ENCODE data around the gene RAB9B.

RAB9B gene

GRCh38 chrX:103831803-103832544, at the start of gene RAB9B:
TSS of gene RAB9B (minus strand) at chrX:103832257. CDS start at chrX:103825784, 6,473 bp downstream.
- in situ Hi-C loops (cut with MboI; ENCODE audit: low sequenced_read_pairs), result no loop called here

GRCh38 chrX:103879339-103879738, 47.3 kb upstream of the RAB9B start:
- in situ Hi-C loops (cut with MboI; ENCODE audit: low sequenced_read_pairs), result no loop called here

- in situ Hi-C loops (cut with MboI; ENCODE audit: low sequenced_read_pairs), result no loop called here
Measured at GRCh38 chrX:103878466-103879122, 46.5 kb upstream of the RAB9B start.

GRCh38 chrX:103877571-103877970, 45.5 kb upstream of the RAB9B start:
- in situ Hi-C loops (cut with MboI; ENCODE audit: low sequenced_read_pairs), result no loop called here

GRCh38 chrX:103864886-103865534, 33.0 kb upstream of the RAB9B start:
- in situ Hi-C loops (cut with MboI; ENCODE audit: low sequenced_read_pairs), result no loop called here

GRCh38 chrX:103864149-103864548, 32.1 kb upstream of the RAB9B start:
- in situ Hi-C loops (cut with MboI; ENCODE audit: low sequenced_read_pairs), result no loop called here

- in situ Hi-C loops (cut with MboI; ENCODE audit: low sequenced_read_pairs), result no loop called here
Measured at GRCh38 chrX:103861200-103861599, 29.1 kb upstream of the RAB9B start.

GRCh38 chrX:103849558-103849957, 17.5 kb upstream of the RAB9B start:
- in situ Hi-C loops (cut with MboI; ENCODE audit: low sequenced_read_pairs), result no loop called here

- in situ Hi-C loops (cut with MboI; ENCODE audit: low sequenced_read_pairs), result no loop called here
Measured at GRCh38 chrX:103847174-103847870, 15.3 kb upstream of the RAB9B start.

GRCh38 chrX:103846386-103846785, 14.3 kb upstream of the RAB9B start:
- in situ Hi-C loops (cut with MboI; ENCODE audit: low sequenced_read_pairs), result no loop called here

- in situ Hi-C loops (cut with MboI; ENCODE audit: low sequenced_read_pairs), result no loop called here
Measured at GRCh38 chrX:103845165-103845653, 13.2 kb upstream of the RAB9B start.

- in situ Hi-C loops (cut with MboI; ENCODE audit: low sequenced_read_pairs), result no loop called here
Measured at GRCh38 chrX:103839404-103839803, 7.3 kb upstream of the RAB9B start.

GRCh38 chrX:103831342-103831802, 685 bp downstream of the RAB9B start:
- in situ Hi-C loops (cut with MboI; ENCODE audit: low sequenced_read_pairs), result no loop called here

GRCh38 chrX:103830848-103831247, 1.2 kb downstream of the RAB9B start:
- in situ Hi-C loops (cut with MboI; ENCODE audit: low sequenced_read_pairs), result no loop called here

GRCh38 chrX:103828529-103828928, 3.5 kb downstream of the RAB9B start:
- in situ Hi-C loops (cut with MboI; ENCODE audit: low sequenced_read_pairs), result no loop called here

- in situ Hi-C loops (cut with MboI; ENCODE audit: low sequenced_read_pairs), result no loop called here
Measured at GRCh38 chrX:103825881-103826280, 6.2 kb downstream of the RAB9B start.

GRCh38 chrX:103823591-103823990, 8.5 kb downstream of the RAB9B start:
- in situ Hi-C loops (cut with MboI; ENCODE audit: low sequenced_read_pairs), result loop anchor here (25.0 kb wide), 1 partner anchor 286 kb away; no protein-coding TSS in a partner anchor

GRCh38 chrX:103820802-103821201, 11.3 kb downstream of the RAB9B start:
- in situ Hi-C loops (cut with MboI; ENCODE audit: low sequenced_read_pairs), result loop anchor here (25.0 kb wide), 1 partner anchor 284 kb away; no protein-coding TSS in a partner anchor

GRCh38 chrX:103818842-103819619, 13.0 kb downstream of the RAB9B start:
- in situ Hi-C loops (cut with MboI; ENCODE audit: low sequenced_read_pairs), result loop anchor here (25.0 kb wide), 1 partner anchor 282 kb away; no protein-coding TSS in a partner anchor

- in situ Hi-C loops (cut with MboI; ENCODE audit: low sequenced_read_pairs), result loop anchor here (25.0 kb wide), 1 partner anchor 280 kb away; no protein-coding TSS in a partner anchor
Measured at GRCh38 chrX:103817502-103817901, 14.6 kb downstream of the RAB9B start.
